GM18870 (cell line): Measurements from ENCODE around the gene TGM2.
"Not testable (repeated sequence)": the region's sequence is repeated elsewhere in the genome, so short reads cannot be mapped to it uniquely, and the experiment has no call there.

Source experiments
- ATAC-seq: cut with Tn5 transposase; IDR thresholded peaks from one replicate; pipeline ENCODE4 v1.9.1; 2021; ENCODE audit warnings: moderate library complexity; ENCODE audit not compliant: unreplicated experiment

Gene TGM2

GRCh38 chr20:38119446-38119845 is 45.6 kb downstream of the TGM2 start:
- ATAC-seq = no peak

GRCh38 chr20:38117635-38118034 is 47.4 kb downstream of the TGM2 start:
- ATAC-seq = no peak

GRCh38 chr20:38117205-38117604 is 47.9 kb downstream of the TGM2 start:
- ATAC-seq = no peak

GRCh38 chr20:38116409-38117165 is 48.5 kb downstream of the TGM2 start:
- ATAC-seq = no peak

- no peak for ATAC-seq
Measured at GRCh38 chr20:38115896-38116295, 49.2 kb downstream of the TGM2 start.

GRCh38 chr20:38115205-38115604 is 49.9 kb downstream of the TGM2 start:
- no peak for ATAC-seq

- ATAC-seq = no peak
Measured at GRCh38 chr20:38114353-38114791, 50.7 kb downstream of the TGM2 start.

- no peak for ATAC-seq
Measured at GRCh38 chr20:38113401-38114325, 51.4 kb downstream of the TGM2 start.

- ATAC-seq = no peak
Measured at GRCh38 chr20:38112930-38113294, 52.2 kb downstream of the TGM2 start.

GRCh38 chr20:38112261-38112929 is 52.7 kb downstream of the TGM2 start:
- no peak for ATAC-seq

GRCh38 chr20:38111366-38112232 is 53.5 kb downstream of the TGM2 start:
- no peak for ATAC-seq

GRCh38 chr20:38110525-38111178 is 54.4 kb downstream of the TGM2 start:
- no peak for ATAC-seq

- no peak for ATAC-seq
Measured at GRCh38 chr20:38109591-38110524, 55.2 kb downstream of the TGM2 start.

GRCh38 chr20:38108986-38109541 is 56.0 kb downstream of the TGM2 start:
- no peak for ATAC-seq

- ATAC-seq = no peak
Measured at GRCh38 chr20:38108438-38108985, 56.6 kb downstream of the TGM2 start.

- ATAC-seq = not testable (repeated sequence)
Measured at GRCh38 chr20:38107916-38108315, 57.2 kb downstream of the TGM2 start.

- not testable (repeated sequence) for ATAC-seq
Measured at GRCh38 chr20:38107386-38107785, 57.7 kb downstream of the TGM2 start.

GRCh38 chr20:38106461-38106860 is 58.6 kb downstream of the TGM2 start:
- ATAC-seq = no peak
